GM19043 (cell line): ENCODE measurements around the gene GSE1.

Experiments
- ATAC-seq: cut with Tn5 transposase; IDR thresholded peaks from one replicate; pipeline ENCODE4 v1.9.1; 2021; ENCODE audit warnings: low read depth; ENCODE audit not compliant: unreplicated experiment

Gene GSE1

DNA sequence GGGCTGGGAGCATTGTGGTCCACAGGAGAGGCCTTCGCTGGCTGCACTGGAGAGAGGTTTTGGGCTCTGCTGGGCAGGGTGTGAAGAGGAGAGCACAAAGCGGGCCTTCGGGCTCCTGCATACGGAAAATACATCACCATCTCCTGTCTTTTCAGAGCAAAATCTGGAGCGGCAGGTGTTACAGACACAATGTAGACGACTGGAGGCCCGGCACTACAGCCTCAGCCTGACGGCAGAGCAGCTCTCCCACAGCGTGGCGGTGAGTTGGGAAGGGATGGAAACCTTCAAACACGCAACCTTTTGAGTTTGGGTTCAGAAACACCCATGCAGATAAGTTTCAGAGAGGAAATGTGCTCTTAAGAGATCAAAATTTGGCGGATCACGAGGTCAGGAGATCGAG is 57.7 kb downstream of the GSE1 start:
- no peak for ATAC-seq

DNA sequence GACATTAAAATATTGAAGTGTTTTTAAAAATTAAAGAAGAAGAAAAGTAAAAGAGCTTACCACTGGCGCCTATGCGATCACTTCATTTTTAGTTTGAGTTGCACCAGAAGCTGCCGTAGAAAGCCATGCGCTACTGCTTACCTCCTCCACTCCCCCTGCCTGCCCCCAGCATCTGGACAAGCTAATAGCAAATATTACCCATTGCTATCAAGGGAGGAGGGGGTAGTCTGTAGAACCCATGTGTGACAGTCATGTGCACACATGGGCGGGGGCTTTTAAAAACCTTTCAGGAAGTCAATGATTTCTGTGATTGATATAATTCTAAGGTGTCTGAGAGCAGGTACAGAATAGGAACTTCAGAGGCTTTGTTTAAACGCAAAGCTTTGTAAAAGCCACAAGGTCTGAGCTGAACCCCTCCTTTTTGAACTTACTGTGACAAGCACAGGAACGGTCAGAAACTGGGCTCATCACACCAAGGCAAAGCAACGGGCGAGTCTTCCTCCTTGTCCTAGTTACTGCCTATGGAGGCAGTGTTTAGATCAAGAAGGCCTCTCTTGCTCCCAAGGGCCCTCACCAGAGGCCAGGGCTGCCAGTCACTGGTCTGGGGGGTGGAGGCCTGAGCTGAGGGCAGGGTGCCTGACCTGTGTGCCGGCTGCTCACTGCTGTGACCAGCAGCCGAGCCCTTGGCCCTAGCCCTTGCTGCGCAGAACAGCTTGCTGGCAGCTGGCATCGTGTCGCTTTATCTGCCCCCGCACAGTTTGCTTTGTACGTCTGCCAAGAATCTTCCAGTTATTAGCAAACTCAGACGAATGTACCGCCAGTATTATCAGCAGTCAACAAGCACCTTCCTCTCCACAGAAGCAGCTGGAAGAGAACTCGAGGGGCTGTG is 60.7 kb downstream of the GSE1 start:
- ATAC-seq, result no peak

DNA sequence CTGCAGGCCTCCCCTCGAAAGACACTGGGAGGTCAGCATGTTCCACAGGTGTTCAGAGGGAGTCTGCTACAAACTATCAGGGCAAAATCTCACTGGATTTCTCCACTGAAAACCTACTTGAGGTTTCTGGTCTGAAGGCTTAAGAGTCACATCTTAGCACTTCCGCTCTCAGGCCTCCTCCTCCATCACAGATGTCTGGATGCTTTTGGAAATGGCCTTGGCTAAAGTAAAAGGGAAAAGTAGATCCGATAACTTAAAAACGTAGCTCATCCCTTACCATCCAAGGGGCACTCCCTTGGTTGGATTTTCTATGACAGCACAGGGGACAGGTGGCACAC is 61.3 kb downstream of the GSE1 start:
- ATAC-seq, result no peak

DNA sequence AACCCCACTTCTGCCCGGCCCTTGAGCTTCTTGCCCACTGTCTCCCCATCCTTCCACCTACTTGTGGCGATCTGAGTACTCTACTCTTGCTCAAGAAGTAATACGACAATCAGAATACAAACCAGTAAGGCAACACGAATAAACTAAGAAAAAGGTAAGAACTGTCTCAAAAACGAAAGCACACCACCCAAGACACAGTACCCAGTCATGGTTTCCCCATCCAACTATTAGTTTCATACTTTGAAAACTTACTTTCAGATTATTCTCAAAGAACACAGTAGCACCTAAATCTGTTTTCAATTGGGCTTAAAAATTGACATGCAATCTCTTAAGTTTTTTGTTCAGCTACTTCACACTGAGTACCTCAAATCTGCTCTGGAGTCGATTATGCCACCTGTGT is 61.7 kb downstream of the GSE1 start:
- ATAC-seq, result no peak

DNA sequence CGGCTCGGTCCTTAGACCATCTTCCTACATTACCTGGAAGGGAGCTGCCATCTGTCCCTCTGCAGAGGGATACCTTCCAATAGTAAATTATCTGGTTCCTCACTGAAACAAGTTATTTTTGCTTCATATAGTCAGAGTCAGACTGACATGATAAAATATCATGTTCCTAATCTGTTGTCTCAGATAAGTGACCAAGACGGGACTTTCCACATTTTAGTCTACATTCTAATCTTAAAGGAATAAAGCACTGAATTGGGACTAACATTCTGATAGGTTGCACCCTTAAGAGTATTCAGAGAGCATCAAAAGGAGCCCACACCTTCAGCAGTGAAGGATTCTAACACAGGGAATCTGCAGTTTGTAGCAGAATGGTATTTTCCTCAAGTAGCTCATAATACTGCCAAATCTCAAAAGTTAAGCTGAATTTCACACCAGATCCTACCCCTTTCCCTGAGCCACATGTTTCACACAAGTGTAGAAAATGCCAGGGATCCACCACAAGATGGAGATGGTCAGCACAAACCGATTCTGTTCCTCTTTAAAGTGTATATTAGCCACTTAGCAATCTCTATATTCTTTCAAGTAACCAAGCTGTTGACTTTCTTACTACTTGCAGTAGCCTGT is 62.2 kb downstream of the GSE1 start:
- ATAC-seq, result no peak

DNA sequence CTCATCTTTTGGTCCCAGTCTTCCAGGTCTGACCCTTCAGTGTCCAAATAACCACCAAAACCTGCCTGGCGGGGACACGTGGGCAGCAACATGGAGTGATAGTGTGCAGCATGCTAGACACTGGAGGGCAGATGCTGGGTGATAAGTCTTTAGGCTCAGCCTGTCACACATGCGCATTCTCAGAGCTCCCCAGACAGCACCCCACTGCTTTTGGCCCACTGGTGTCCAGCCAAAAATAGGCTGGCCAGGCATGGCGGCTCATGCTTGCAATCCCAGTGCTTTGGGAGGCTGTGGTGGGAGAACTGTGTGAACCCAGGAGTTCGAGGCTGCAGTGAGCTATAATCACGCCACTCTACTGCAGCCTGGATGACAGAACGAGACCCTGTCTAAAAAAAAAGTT is 63.3 kb downstream of the GSE1 start:
- ATAC-seq, result no peak

DNA sequence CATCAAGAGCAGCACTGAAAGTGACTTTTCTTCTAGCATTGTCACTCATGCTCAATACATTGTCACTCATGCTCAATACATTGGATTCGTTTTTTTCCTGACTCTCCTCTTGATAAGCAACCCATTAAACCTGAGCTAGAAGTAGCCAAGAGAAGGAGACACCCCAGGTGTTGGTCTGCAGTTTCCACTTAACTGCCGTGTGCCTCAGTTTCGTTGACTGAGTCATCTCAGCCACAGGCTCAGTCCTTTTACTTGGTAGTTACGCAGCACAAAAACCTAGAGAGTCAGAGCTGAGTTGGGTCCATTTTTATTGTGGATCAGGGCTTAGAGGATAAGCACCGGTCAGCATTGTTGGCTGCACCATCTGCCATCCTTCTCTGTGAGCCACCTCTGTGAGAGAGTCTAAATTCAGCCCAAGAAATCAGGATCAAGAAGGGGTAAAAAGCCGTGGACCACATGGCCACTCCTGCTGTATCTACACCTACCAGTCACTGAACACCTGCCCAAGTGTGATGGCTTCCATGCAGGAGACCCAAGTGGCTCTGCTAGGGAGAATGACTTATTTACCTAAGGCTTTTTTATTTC is 64.4 kb downstream of the GSE1 start:
- ATAC-seq, result no peak

DNA sequence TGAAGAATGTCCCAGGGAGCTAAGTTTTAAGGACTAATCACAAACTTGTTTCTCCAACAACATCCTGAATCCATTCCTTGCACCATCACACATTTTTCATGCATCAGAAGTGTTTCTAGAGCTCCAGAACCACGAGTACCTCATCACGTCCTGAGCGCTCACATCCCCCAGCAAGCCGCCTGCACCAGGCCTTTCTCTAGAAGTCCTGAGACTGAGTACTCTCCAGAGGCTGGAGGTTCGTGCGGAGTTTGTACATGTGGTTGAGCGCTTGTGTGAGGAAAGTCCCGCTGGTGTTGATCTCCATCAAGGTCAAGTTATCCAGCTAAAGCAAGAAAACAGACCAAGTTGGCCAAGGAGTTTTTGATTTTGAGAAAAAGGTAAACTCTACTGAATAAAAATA is 64.9 kb downstream of the GSE1 start:
- no peak for ATAC-seq

DNA sequence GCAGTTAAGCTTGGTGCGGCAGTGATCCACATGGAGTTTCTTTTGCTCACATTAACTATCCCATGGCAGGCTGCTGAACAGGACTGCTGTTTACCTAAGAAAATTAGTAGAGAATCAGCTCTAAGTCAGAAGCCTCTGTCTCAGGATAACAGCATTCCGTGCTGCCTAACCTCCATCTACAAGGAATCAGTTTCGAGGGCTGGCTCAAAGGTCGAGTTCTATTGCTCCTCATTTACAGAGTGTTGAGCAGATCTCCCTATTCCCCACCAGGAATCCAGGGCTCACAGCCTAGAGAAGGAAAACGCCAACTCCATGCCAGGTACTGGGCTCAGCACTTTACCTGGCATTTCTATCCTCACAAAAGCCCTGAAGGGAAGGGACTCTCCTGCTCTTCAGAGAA is 65.7 kb downstream of the GSE1 start:
- no peak for ATAC-seq

DNA sequence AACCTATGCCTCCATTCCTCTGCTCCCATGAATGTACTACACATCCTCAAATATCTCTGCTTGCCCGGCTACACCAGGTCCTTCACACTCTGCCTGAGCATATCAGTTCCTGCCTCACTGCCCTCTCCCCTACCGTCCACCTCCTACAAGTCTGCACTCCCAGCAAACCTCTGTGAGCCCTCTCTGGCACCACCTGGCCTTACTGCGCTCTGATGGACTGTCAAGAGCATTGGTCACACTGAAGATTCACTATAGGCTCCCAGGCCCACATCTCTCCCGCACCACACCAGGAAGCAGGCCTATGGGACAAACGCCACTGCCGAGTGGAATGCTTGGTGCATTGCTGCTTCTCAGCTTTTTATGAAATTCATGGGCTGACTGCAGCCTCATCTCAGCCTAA is 66.7 kb downstream of the GSE1 start:
- no peak for ATAC-seq

DNA sequence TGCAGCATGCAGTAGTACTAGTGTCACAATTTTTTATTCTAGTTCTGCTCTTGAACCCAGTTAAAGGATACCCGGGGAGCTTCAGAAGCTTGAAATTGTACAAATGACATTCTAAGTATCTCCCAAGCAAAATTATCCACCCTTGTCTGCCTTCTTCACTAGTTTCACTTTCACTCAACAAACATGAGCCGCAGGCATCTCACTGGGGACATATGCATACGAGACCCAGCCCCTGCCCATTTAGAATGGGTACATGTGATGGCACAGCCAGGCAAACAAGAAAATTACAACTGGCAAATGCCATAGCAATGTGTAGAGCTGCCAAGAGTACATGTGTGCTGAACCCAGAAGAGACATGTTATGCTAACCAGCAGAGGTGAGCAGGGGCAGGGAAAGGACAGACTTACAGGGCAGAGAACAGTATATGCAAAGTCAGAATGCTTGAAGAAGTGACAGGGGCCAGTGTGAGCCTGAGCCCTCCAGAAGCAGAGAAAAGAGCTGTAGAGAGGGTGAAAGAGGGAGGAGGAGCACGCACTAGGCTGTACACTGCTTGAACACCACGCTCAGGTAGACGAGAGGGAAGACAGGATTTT is 67.3 kb downstream of the GSE1 start:
- no peak for ATAC-seq

DNA sequence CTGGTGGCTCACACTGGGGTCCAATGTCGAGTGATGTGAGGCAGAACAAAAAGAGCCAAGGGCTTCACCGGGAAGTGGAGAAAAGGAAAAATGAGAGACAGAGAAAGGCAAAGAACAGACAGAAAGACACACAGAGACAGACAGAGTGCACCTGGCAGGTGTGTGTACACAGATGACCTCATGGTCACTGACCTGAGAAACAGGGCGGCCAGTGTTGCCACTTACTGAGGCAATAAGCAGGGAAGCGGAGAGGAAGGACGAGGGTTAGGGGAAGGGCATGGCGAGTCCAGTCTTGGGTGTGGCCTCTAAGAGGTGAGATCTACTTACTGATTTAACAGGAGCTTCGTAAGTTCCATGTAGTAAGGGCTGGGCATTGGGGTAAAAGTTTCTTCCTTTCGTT is 68.1 kb downstream of the GSE1 start:
- no peak for ATAC-seq

DNA sequence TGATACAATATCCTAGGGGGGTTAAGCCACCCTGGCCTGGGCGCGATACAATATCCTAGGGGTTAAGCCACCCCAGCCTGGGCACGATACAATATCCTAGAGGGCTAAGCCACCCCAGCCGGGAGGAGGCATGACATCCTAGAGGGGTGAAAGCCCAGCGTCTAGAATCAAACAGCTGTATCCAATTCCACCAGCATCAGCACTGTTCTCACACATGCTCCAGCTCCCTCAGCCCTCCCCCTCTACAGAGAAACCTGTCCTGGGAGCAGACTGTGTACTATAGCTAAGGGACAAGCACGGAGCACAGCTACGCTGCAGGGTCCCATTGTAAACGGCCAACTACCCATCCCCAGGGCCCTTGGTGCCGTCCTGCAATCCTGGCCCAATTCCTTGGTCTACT is 69.4 kb downstream of the GSE1 start:
- ATAC-seq, result no peak

DNA sequence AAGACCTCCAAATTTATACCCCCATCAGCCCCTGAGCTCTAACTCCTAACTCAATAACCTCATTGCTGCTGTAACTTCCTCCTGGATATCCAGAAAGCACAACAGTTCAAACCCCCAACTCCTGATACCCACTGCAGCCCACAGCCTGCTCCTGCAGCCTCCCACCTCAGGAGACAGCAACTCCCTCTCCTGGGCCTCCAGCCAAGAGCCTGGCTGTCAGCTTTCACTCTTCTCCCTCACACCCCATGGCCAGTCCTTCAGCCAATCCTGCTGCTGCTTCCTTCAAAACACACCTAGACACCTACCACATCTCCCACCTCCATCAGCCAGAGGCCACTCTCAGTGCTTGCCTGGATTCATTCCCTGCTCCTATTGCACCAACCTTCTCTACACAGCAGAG is 70.2 kb downstream of the GSE1 start:
- no peak for ATAC-seq

DNA sequence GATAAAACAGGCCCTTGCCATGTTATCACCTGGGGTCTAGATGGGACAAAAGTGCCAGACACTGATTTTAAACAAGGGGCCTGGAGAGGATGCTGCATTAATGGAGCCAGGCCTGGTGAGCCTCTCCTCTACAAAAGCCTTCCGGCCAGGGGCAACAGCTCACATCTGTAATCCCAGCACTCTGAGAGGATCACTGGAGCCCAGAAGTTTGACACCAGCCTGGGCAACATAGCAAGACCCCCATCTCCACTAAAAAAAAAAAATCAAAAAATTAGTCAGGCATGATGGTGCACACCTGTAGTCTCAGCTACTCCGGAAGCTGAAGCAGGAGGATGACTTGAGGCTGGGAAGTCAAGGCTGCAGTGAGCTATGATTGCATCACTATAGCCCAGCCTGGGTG is 72.1 kb downstream of the GSE1 start:
- no peak for ATAC-seq

DNA sequence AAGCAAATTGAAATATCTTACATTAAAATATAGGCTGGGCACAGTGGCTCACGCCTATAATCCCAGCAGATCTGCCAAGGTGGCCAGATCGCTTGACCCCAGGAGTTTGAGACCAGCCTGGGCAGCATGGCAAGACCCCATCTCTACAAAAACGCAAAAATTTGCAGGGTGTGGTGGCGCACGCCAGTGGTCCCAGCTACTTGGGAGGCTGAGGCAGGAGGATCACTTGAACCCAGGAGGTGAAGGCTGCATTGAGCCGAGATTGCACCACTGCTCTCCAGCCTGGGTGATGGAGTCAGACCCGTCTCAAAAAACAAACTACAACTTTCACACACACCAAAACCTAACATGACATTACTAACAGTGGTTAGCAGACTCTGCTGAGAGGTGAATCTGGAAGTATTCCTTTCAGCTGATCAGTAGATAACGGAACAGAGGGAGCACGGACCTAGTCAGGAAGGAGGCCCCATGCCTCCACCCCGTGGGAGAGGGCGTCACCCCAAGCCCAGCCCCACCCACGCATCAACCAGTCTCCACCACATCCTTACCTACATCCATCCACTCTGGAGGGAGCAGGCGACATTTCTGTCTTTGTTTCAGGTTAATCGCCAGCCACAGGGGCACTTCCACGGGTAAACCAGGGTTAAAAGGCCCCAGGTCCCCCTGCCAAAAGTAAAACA is 73.9 kb downstream of the GSE1 start:
- no peak for ATAC-seq

DNA sequence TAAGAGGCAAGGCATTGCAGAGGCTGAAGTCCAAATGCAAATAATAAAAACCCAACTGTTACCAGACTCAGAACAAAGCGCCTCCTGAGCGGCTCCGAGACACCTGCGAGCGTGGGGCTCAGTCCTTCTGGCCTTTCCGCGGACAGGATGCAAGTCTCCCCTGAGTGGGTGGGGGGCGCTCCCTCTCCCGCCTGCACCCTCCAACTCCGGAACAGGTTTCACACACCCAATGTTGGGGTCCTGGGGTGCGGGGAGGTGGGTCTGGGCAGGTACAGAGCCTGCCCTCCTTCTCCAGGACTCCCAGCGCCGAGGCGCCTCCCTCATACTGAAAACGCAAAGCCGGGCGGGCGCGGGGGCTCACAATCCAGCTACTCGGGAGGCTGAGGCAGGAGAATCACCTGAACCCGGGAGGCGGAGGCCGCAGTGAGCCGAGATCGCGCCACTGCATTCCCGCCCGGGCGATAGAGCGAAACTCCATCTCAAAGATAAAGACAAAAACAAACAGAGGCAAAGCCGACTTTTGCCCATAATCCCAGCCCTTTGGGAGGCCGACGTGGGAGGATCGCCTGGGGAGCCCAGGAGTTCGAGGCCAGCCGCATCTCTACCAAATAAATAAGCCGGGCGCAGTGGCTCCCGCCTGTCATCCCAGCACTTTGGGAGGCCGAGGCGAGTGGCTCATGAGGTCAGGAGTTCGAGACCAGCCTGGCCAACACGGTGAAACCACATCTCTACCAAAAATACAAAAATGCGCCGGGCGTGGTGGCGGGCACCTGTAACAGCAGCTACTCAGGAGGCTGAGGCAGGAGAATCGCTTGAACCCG is 74.7 kb downstream of the GSE1 start:
- ATAC-seq, result no peak

DNA sequence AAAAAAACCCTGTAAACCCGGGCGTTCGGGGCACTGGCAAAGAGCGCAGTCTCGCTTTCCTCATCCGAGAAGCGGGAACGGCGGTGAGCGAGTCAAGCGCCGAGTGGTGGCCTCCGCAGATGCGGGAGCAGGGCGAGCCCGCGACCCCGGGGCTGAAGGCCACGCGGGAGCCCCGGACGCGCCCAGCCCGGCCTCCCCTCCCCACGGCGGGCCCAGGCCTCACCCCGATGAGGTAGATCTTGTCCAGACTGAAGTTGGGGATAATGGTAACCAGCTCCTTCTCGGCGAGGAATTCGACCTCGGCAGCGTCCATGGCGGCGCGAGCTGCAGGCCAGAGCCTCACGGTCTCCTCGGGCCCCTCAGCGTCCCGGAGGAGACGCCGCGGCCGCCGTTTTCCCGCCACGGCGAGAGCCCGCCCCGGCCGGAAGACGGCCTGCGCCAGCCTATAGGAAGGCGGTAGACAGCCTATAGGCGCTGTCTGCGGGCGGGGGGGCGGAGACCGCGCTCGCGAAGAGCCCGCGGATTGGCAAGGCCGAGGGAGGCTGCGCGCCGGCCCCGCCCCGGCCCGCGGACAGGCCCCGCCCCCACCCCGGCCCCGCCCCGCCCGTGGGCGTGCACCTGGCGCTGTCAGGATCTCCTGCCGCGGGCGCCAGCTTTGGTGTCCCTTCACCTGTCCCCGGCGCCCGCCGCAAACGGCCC is 75.6 kb downstream of the GSE1 start, which contains the start of gene GINS2:
Gene GINS2 (minus strand): TSS at position 369 of the 699 bp plus-strand sequence. CDS start 56 bp downstream, at position 313.
- peak; percentile 97 for ATAC-seq

DNA sequence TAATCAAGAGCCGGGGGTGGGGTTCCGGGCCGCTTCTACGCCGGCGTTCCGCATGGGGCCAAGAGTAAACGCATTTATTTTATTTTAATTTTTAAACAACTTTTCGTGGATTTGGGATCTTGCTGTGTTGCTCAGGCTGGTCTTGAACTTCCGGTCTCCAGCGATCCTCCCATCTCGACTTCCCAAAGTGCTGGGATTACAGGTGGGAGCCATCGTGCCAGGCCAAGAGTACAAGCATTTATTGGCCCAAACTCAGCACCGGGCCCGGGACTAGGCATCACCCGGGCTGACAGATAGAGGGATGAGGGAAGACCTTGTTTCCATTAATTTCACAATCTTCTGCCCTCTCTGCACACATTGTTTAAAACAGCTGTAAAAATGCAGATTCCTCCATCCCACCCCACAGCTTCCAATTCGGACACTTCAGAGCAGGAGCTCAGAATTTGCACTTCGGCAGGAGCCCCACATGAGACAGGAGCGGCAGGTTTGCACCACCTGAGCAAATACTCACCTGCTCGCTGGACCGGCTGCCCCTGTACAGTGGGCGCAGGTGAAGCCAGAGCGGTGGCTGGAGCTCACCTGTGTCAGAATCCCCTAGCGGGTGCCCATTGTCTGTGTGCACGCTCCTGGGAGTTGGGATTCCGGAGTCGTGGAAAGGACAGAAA is 76.3 kb downstream of the GSE1 start:
- no peak for ATAC-seq
